ENCODE results near the gene GPR39. TPM values are rescaled to one million over a fixed set of nuclear protein-coding genes. Genes with fewer than 3 reads are reported as not detected.

The GPR39 gene
- total RNA-seq, 1 experiment from 2014 or later = 0.50 TPM

DNA sequence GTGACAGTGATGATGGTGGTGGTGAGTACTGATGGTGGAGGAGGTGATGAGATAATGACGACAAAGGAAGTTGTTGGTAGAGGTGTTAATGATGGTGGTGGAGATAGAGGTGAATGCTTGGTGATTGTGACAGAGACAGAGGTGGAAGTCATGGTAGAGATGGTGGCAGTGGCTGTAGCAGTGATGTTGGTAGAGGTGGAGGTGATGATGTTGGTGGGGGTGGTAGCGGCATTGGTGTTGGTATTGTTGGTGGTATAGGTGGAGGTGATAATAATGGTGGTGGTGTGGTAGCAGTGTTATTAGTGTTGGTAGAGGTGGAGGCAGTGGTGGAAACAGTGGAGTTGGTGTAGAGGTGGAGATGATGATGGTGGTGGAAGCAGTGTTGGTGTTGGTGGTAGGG, 217.0 kb downstream of the GPR39 start:
- H2AK5ac ChIP-seq (ENCODE audit: insufficient read length, low read length) = no peak overlapping the region
- no peak overlapping the region for H3K4me2 ChIP-seq (ENCODE audit: insufficient read depth, insufficient read length, low read length)
- H3K27me3 ChIP-seq (ENCODE audit: insufficient read depth, low read length) = no peaks in the 10 kb centered on the region
- no peak overlapping the region for H3K9ac ChIP-seq (ENCODE audit: extremely low read depth, insufficient read length, low read length)
- no peaks in the 10 kb centered on the region for H3K23me2 ChIP-seq (ENCODE audit: insufficient read length, low read depth, low read length, poor library complexity, severe bottlenecking)
- H2AFZ ChIP-seq (ENCODE audit: low read length) = no peak overlapping the region
- H4K91ac ChIP-seq (ENCODE audit: insufficient read length, low read depth, low read length) = no peak overlapping the region
- no peaks in the 10 kb centered on the region for H4K20me1 ChIP-seq (ENCODE audit: control insufficient read depth, insufficient read depth, insufficient read length)
- H3K27me3 Mint-ChIP-seq (ENCODE audit: low read depth) = no peaks in the 10 kb centered on the region
- H3K23ac ChIP-seq (ENCODE audit: insufficient read length, low read depth, low read length) = no peak overlapping the region
- H3K79me1 ChIP-seq (ENCODE audit: insufficient read depth, low read depth, low read length, poor library complexity, severe bottlenecking) = no peaks in the 10 kb centered on the region
- H3K36me3 Mint-ChIP-seq (ENCODE audit: insufficient read depth in 1 of 3, low read depth in 3 of 3) = no peaks in the 10 kb centered on the region; a peak in 1 of 7 replicates
- no peak overlapping the region for H3T11ph ChIP-seq (ENCODE audit: low read length)
- H3K27ac Mint-ChIP-seq = 0 out of 7 replicates have a peak overlapping the region, but pooled peaks of 1 of the 3 experiments have one; percentile 11
- H3K18ac ChIP-seq (ENCODE audit: insufficient read length, low read depth, low read length) = no peak overlapping the region
- H3K4me3 Mint-ChIP-seq = 0 out of 5 replicates have a peak overlapping the region, but pooled peaks of 1 of the 2 experiments have one; percentile 3
- no peak overlapping the region for H3K14ac ChIP-seq (ENCODE audit: insufficient read depth, low read length)
- H2BK5ac ChIP-seq (ENCODE audit: insufficient read length, low read length) = no peak overlapping the region
- no peak for TF ChIP-seq CTCF (conservative IDR thresholded peaks at IDR 0.05)
- no peak overlapping the region for H2BK15ac ChIP-seq (ENCODE audit: low read depth, low read length)
- H3K9me3 Mint-ChIP-seq = peaks cover 0 to 4% of the 10 kb centered on the region in 2 experiments; a peak in 2 of 5 replicates
- H4K5ac ChIP-seq (ENCODE audit: insufficient read length, low read depth, low read length) = no peak overlapping the region
- H4K8ac ChIP-seq (replicated peaks; ENCODE audit: insufficient read length, low read depth, low read length) = no peak overlapping the region
- no peaks in the 10 kb centered on the region for H3K9me3 ChIP-seq (ENCODE audit: control insufficient read depth, low read depth, low read length)
- no peak overlapping the region for H3K27ac ChIP-seq (ENCODE audit: insufficient read length, low read depth, low read length)
- H3K4me1 Mint-ChIP-seq = peaks cover 18 to 23% of the 10 kb centered on the region in 2 experiments
- no peak overlapping the region for H2BK12ac ChIP-seq (ENCODE audit: insufficient read length, low read depth, low read length)
- no peaks in the 10 kb centered on the region for H3K79me2 ChIP-seq (ENCODE audit: insufficient read depth, low read length)
- H3K4me1 ChIP-seq (ENCODE audit: insufficient read depth, low read length) = peaks cover 5% of the 10 kb centered on the region; the same call in 1 of the 2 replicates
- 100% methylated on average over 2 of the region's 2 CpGs for WGBS (ENCODE audit: extremely low coverage, insufficient read length, low lambda C conversion rate)
- no peak overlapping the region for H2BK120ac ChIP-seq (ENCODE audit: low read depth, low read length, poor library complexity, severe bottlenecking)
- no peak overlapping the region for H2BK20ac ChIP-seq (ENCODE audit: low read depth, low read length, poor library complexity, severe bottlenecking)
- no peak overlapping the region for H3K56ac ChIP-seq (ENCODE audit: insufficient read length, low read depth, low read length)
- no peak overlapping the region for H3K4ac ChIP-seq (ENCODE audit: low read depth, low read length)
- no peak for DNase-seq

All from H9 (cell line).